Gastroesophageal sphincter (tissue), 4 donors: ENCODE measurements around the gene RHNO1. TPM values are rescaled to one million over a fixed set of nuclear protein-coding genes. Genes with fewer than 3 reads are reported as not detected.

Source experiments
- ATAC-seq: fragments of 150-250 bp; one replicate; pipeline ENCODE4 v1.9.1; 2016; ENCODE audit warnings: mild to moderate bottlenecking, moderate library complexity
- H3K27ac ChIP-seq, 4 donors: fragments of 200-600 bp; sonication (generic) in 3 of 4; 1 replicate in 3 of 4; 2 replicates in 1 of 4; pipeline ENCODE4 v1.5.1; 2016 to 2019
- H3K27me3 ChIP-seq: fragments of 200-600 bp; sonication (generic); one replicate; pipeline ENCODE4 v1.5.1; 2019
- H3K36me3 ChIP-seq, 2 donors: fragments of 200-600 bp; sonication (generic); one replicate each; pipeline ENCODE4 v1.5.1; 2019; ENCODE audit warnings: control low read depth in 1 of 2
- H3K4me1 ChIP-seq, 3 donors: fragments of 200-600 bp; sonication (generic); 1 replicate in 2 of 3; 2 replicates in 1 of 3; pipeline ENCODE4 v1.5.1; 2016 to 2019; ENCODE audit warnings: control low read depth in 2 of 3
- H3K4me3 ChIP-seq, 2 donors: fragments of 200-600 bp; sonication (generic); one replicate each; pipeline ENCODE4 v1.5.1; 2019; ENCODE audit warnings: mild to moderate bottlenecking in 1 of 2, moderate library complexity in 1 of 2
- H3K9me3 ChIP-seq, 3 donors: fragments of 200-600 bp; sonication (generic); one replicate each; pipeline ENCODE4 v1.5.1; 2017 to 2019; ENCODE audit warnings: control low read depth in 2 of 3
- CTCF ChIP-seq, 4 experiments: fragments of 200-600 bp in 2 of 4; fragments of 450-650 bp in 2 of 4; sonication (generic) in 1 of 4; IDR thresholded peaks; one replicate each; pipeline ENCODE4 v1.5.1; 2017 to 2019; ENCODE audit warnings: antibody characterized with exemption in 4 of 4, mild to moderate bottlenecking in 2 of 4, moderate library complexity in 2 of 4
- EP300 ChIP-seq: sonication (generic); formaldehyde crosslinking; IDR thresholded peaks from one replicate; pipeline ENCODE4 v1.6.1; 2017; ENCODE audit warnings: antibody characterized with exemption, mild to moderate bottlenecking
- POLR2A ChIP-seq, 2 donors: fragments of 450-650 bp; IDR thresholded peaks; one replicate each; pipeline ENCODE4 v1.6.1; 2017; ENCODE audit warnings: antibody characterized with exemption in 2 of 2, mild to moderate bottlenecking in 2 of 2, moderate library complexity in 1 of 2
- POLR2AphosphoS5 ChIP-seq: sonication (generic); formaldehyde crosslinking; IDR thresholded peaks from one replicate; pipeline ENCODE4 v1.6.1; 2017; ENCODE audit warnings: antibody characterized with exemption
- WGBS, 2 donors: methylation state at CpG; one replicate each; pipeline ENCODE4 v1.1.5; 2018; ENCODE audit warnings: low coverage in 1 of 2; 5-methylcytosine and 5-hydroxymethylcytosine counted together
- total RNA-seq, 4 donors: library from RNA; depleted of rRNA; stranded (reverse); fragments of >200 nt; gene quantifications; one replicate each; pipeline ENCODE4 v1.1.0, GENCODE V29; 2016

RHNO1 gene
- total RNA-seq, 4 donors from 2014 or later, result 8.2 to 12.5 (median 9.5) TPM

- peak; percentile 40 for ATAC-seq
- Histone ChIP-seq H3K36me3 (peaks cover 0 to 15% of the 10 kb centered on the region in 2 donors), H3K4me1 (peaks cover 0 to 55% (median 14%) of the 10 kb centered on the region in 3 donors), H3K27me3 (no peaks in the 10 kb centered on the region), H3K27ac (peak overlapping the region; percentile 81 to 96 (median 94)), H3K4me3 (peak overlapping the region; percentile 64 to 76), H3K9me3 (no peaks in the 10 kb centered on the region)
- 31 to 51% methylated on average over 14 to 26 of the region's 42 CpGs for WGBS, 2 donors
- TF ChIP-seq POLR2AphosphoS5, result peak; percentile 40
- no peak for TF ChIP-seq POLR2A (IDR thresholded peaks at IDR 0.05)
Measured at GRCh38 chr12:2891240-2892053, 14.4 kb downstream of the RHNO1 start.

- TF ChIP-seq POLR2AphosphoS5 (no peak), POLR2A (IDR thresholded peaks at IDR 0.05) (no peak), CTCF (IDR thresholded peaks at IDR 0.05) (no peak), EP300 (no peak)
- 58 to 69% methylated on average over 6 to 11 of the region's 12 CpGs for WGBS, 2 donors
- no peaks in the 10 kb centered on the region for H3K27me3 ChIP-seq
- H3K27ac ChIP-seq, result peak overlapping the region in 2 of 4 donors; percentile 94
- peak overlapping the region in 1 of 2 donors; percentile 64 for H3K4me3 ChIP-seq
- no peak for ATAC-seq
- peaks cover 0 to 12% of the 10 kb centered on the region in 2 donors for H3K36me3 ChIP-seq
- H3K4me1 ChIP-seq, result peaks cover 0 to 63% (median 16%) of the 10 kb centered on the region in 3 donors
- no peaks in the 10 kb centered on the region for H3K9me3 ChIP-seq
Measured at GRCh38 chr12:2892246-2892645, 15.2 kb downstream of the RHNO1 start.

GRCh38 chr12:2893007-2893406 lies 16.0 kb downstream of the RHNO1 start:
- peak overlapping the region in 2 of 4 donors; percentile 94 for H3K27ac ChIP-seq
- no peak for TF ChIP-seq EP300
- no peak for TF ChIP-seq POLR2A (IDR thresholded peaks at IDR 0.05)
- peak; percentile 88 for TF ChIP-seq POLR2AphosphoS5
- TF ChIP-seq CTCF (IDR thresholded peaks at IDR 0.05), result no peak
- no peaks in the 10 kb centered on the region for H3K27me3 ChIP-seq
- H3K4me1 ChIP-seq, result peaks cover 0 to 66% (median 16%) of the 10 kb centered on the region in 3 donors
- peak overlapping the region in 1 of 2 donors; percentile 64 for H3K4me3 ChIP-seq
- WGBS, 2 donors, result 44 to 80% methylated on average over 1 to 5 of the region's 8 CpGs
- H3K9me3 ChIP-seq, result no peaks in the 10 kb centered on the region
- ATAC-seq, result no peak
- peaks cover 0 to 6% of the 10 kb centered on the region in 2 donors for H3K36me3 ChIP-seq

- H3K4me1 ChIP-seq, result peaks cover 0 to 75% (median 15%) of the 10 kb centered on the region in 3 donors
- peak overlapping the region in 3 of 4 donors; percentile 24 to 50 (median 32) for H3K27ac ChIP-seq
- no peaks in the 10 kb centered on the region for H3K27me3 ChIP-seq
Measured at GRCh38 chr12:2895051-2895451, 18.0 kb downstream of the RHNO1 start.

GRCh38 chr12:2895511-2895910 lies 18.5 kb downstream of the RHNO1 start:
- Histone ChIP-seq H3K36me3 (no peaks in the 10 kb centered on the region), H3K4me3 (no peak overlapping the region), H3K27ac (peak overlapping the region in 2 of 4 donors; percentile 24 to 50), H3K9me3 (no peaks in the 10 kb centered on the region), H3K27me3 (no peaks in the 10 kb centered on the region), H3K4me1 (peaks cover 0 to 75% (median 13%) of the 10 kb centered on the region in 3 donors)
- no peak for ATAC-seq
- WGBS, 2 donors, result 52 to 73% methylated on average over 2 of the region's 2 CpGs
- TF ChIP-seq POLR2AphosphoS5, result no peak
- no peak for TF ChIP-seq EP300
- no peak for TF ChIP-seq POLR2A (IDR thresholded peaks at IDR 0.05)
- TF ChIP-seq CTCF (IDR thresholded peaks at IDR 0.05), result no peak

More at GRCh38 chr12:2895051-2895451, 18.0 kb downstream of the RHNO1 start:
- Histone ChIP-seq H3K4me3 (no peak overlapping the region), H3K9me3 (no peaks in the 10 kb centered on the region), H3K36me3 (no peaks in the 10 kb centered on the region)
- ATAC-seq, result no peak
- WGBS, 2 donors, result 12 to 40% methylated on average over 1 to 2 of the region's 2 CpGs
- TF ChIP-seq CTCF (IDR thresholded peaks at IDR 0.05) (no peak), EP300 (no peak), POLR2A (IDR thresholded peaks at IDR 0.05) (no peak), POLR2AphosphoS5 (no peak)
